Germinal center (tissue), 1 donor: ENCODE results near the gene WDR54.
A peak's percentile ranks its signal among the peaks of the same experiment; 100 is the strongest.

ENCODE experiments used
- DNase-seq: peaks from one replicate; pipeline ENCODE4 v3.0.0; 2012; ENCODE audit warnings: mixed read lengths, low spot score

WDR54 gene, protein sequence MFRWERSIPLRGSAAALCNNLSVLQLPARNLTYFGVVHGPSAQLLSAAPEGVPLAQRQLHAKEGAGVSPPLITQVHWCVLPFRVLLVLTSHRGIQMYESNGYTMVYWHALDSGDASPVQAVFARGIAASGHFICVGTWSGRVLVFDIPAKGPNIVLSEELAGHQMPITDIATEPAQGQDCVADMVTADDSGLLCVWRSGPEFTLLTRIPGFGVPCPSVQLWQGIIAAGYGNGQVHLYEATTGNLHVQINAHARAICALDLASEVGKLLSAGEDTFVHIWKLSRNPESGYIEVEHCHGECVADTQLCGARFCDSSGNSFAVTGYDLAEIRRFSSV

DNA sequence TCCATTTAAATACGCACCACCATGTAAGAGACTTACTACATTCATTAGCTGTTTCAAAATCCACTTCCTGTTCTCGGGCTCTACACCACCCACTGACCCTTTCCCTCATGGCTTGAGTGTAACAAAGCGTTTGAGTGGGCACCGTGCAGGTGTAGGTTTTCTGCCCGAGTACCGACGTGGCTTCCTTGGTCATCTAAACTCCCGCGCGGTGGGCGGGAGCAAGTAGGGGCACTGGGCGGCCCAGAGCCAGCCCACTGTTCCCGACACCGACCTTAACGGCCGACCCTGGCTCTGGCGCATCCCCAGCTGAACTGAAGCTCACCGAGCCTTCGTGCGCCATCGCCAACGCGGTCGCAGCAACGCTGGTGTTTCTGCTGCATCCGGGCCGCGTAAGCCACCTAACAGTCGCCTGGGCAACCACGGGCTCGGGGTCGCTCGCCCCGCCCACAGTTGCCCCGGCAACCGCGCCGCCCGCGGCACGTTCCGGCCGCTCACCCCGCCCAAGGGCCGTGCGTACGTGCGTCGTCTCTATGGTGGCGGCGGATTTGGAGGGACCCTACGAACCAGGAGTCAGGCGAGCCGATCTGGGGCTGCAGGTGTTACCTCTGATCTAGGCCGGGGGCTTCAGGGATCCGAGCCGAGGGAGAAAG is at the start of gene WDR54, which contains the start of gene C2orf81:
WDR54 (plus strand) TSS at position 510 of the 650 bp plus-strand sequence. CDS start 424 bp downstream, outside the sequence.
C2orf81 (minus strand) TSS at position 399 of the 650 bp plus-strand sequence; CDS start at position 340, 59 bp downstream.
- DNase-seq = peak; percentile 95

- DNase-seq = no peak
These were observed 48.9 kb upstream of the WDR54 start for GRCh38 chr2:74372674-74373073.

DNA sequence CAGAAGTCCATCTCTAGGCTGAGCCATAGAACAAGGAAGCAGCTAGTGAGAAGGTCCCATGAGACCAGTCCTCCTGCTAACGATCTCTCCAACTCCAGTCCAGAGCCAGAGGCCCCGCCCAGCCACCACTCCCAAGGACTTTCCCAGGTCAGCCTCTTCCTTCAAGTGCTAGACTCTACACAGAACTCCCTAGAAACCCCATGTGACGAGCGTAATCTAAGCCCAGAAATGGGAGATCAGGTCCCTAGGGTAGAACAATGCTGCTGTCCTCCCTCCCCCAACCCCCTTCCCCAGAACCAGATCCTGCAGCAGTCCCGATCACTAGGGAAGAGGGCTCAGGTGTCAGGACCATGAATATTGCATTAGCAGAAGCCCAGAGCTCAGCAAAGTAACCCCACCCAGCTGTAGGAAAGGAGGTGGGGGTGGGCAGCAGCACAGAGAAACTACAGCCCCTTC is 48.3 kb upstream of the WDR54 start:
- DNase-seq = no peak

GRCh38 chr2:74373985-74374384 is 47.5 kb upstream of the WDR54 start:
- no peak for DNase-seq

GRCh38 chr2:74374509-74375205 is 46.9 kb upstream of the WDR54 start:
- no peak for DNase-seq

GRCh38 chr2:74375838-74376237 is 45.7 kb upstream of the WDR54 start:
- no peak for DNase-seq

DNA sequence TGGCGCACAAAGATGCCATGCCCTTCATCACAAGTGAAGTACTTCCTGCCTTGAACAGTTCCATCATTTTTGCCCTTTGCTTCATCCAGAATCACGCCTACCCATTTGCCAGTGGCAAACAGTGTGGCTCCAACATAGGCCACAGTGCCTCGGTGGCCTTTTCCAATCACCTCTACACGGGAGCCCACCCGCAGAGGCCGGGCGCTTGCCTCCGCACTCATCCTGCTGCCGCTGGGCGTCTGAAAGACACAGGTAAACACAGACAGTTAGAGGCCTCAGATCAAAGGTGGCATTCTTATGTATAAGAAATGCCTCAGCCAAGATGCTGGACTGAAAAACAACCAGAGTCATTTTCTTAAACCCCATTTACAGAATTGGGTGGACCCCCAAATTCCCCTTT is 43.5 kb upstream of the WDR54 start:
- DNase-seq = no peak

DNA sequence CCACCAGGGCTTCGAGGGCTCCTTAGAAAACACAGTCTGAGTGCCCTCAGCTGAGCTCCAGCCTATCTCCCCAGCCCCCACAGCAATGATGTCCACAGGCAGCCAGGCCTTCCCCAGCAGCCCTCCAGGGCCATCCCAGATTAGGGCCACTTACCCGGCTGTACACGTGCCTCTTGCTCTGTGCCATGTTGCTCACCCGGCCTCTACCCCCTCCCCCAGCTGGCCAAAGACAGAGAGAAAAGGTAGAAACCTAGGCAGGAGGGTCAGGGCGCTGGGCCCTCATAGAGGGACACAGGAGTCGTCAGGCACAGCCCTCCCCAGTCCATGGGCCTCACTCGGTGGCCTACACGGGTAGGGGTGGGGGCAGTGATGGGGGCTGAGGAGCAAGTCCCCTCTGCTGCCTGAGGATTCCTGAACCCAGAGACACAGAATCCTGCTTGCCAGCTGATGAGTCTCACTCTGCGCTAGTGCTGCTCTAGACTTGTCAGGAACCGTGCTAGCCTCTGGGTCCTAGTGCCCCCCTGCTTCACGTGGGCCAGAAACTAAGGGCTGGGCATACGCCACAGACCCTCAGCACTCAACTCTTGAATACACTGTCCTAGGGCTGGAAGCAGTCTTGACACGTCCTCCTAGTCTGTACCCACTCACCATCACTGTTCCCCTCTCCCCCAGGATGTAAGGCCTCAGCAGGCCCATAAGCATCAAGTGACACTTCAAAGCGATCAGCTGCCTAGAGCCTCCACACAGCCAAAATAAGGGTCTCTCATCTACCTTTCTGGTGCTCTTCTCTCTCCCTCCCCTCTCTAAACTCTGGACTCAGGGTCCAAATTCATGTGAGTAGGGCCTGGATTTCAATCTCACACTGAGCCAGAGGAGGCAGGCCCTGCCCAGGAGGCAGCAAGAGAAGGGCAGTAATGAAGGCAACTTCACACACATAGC is 41.4 kb upstream of the WDR54 start, which contains the start of gene DCTN1:
DCTN1 (minus strand) TSS at position 461 of the 939 bp plus-strand sequence; CDS start at position 187, 274 bp downstream.
- DNase-seq = no peak

- DNase-seq = no peak
These were observed 39.8 kb upstream of the WDR54 start for GRCh38 chr2:74381751-74382150.

GRCh38 chr2:74383254-74383653 is 38.3 kb upstream of the WDR54 start:
- DNase-seq = no peak

DNA sequence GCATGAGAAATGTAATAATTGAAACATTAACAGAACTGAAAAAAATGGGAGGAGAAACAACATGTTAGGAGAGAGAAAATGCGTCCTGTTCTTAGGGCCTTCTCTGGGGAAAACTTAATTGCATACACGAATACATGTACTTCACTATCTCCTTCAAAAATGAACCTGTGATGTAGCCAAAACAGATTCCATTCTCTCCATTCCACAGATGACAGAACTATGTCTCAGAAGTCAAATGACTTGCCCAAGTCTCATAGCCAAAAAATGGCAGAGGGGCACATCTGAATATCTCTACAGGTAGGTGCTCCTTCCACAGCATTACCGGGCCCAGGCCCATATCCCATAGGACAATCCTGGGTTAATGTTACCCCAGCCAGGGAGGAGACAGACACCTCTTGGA is 37.5 kb upstream of the WDR54 start:
- DNase-seq = no peak

- no peak for DNase-seq
These were observed 36.1 kb upstream of the WDR54 start for GRCh38 chr2:74385396-74385795.

- no peak for DNase-seq
These were observed 34.2 kb upstream of the WDR54 start for GRCh38 chr2:74387346-74387745.

DNA sequence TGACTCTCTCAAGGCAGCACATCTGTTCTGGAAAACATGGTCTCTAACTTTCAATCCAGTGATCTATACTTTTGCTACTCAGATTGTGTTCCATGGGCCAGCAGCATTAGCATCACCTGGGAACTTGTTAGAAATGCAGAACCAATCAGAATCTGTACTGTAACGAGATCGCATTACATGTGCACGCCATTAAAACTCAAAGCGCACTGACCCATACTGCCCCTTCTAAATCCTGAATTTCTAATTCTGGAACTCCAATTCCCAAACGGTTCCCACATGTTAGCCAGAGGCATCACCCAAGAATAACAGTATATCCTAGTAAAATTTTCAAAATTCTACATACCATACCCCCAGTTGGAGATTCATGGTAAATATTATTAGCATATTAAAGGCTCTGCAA is 30.9 kb upstream of the WDR54 start:
- DNase-seq = no peak

DNA sequence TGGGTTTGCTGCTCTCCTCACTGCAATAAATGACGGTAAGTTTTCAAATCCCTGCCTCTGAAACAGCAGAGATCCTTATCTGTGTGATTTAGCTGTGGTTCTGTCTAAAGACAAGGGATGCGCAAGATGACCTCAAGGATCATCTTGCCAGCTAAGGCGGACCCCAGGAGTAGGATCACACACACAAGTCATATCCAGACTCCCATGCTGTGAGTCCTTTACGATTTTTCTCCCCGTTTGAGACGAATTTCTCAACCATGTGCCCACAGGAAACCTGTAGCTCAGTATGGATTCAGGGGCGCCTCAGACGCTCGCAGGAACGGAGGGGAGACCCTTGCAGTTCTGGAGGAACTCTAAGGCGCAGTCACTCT is 30.3 kb upstream of the WDR54 start:
- no peak for DNase-seq

DNA sequence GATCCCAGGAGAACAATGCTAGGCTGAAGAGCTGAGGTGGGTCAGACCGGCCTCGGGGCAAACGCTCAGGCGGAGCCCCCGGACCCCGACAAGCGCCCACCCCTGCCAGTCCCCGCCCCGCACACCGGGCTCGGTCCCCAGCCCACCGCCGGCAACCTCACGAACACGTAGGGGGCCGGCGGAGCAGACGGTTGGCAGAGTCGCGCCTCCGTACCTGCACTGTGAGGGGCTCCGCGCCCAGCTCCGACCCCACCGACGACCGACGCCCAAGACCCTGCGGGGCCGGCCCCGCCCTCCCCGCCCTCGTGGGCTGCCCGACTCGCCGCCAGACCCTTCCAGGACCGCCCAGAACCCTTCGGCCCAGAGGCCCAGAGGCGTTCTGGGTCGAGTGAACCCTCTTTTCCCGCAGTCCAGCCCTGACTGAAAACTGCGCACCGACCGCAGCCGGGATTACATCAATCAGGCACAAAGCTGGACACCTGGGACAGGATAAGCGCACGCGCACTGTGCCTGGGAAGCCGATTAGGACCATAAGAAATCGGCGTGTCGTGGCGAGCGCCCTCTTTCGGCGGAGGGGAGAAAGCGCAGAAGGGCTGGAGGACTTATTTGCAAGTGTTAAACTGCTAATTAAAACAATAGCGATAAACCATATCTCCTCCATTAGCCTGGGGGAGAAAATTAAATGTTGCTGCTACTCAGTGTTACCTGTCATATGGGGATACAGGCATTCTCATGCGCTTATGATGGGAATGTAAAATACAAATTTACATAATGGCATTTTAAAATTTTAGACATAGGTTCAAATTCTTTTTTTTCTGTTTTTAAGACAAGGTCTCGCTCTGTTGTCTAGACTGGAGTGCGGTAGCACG is 29.7 kb upstream of the WDR54 start:
- peak; percentile 95 for DNase-seq

DNA sequence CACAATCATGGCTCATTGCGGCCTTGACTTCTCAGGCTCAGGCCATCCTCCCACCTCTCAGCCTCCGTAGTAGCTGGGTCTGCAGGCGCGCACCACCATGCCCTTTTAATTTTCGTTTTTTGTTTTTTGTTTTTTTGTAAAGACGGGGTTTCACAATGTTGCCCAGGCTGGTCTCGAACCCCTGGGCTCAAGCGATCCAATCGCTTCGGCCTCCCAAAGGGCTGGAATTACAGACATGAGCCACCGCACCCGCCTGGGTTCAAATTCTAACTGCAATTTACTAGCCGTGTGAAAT is 29.1 kb upstream of the WDR54 start:
- DNase-seq = no peak

GRCh38 chr2:74393525-74393924 is 28.0 kb upstream of the WDR54 start:
- DNase-seq = no peak

GRCh38 chr2:74396149-74396548 is 25.4 kb upstream of the WDR54 start:
- no peak for DNase-seq

- peak; percentile 52 for DNase-seq
These were observed 21.7 kb upstream of the WDR54 start for GRCh38 chr2:74399785-74400184.

DNA sequence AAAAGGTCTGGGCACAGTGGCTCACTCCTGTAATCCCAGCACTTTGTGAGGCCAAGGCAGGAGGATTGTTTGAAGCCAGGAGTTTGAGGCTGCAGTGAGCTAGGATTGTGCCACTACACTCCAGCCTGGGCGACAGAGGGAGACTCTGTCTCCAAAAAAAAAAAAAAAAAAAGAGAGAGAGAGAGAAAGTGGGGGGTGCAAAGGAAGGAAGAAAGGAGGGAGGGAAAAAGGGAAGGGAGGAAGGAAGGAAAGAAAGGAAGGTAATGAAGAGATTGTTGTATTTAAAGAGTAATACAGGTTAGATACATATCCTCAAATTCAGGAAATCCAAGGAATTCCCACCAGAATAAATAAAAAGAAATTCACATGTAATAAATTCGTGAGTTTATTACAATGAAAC is 19.6 kb upstream of the WDR54 start:
- DNase-seq = no peak
